ENCODE results near the gene CHID1. TPM values are rescaled to one million over a fixed set of nuclear protein-coding genes. Genes with fewer than 3 reads are reported as not detected.

Gene CHID1
- total and polyA plus RNA-seq, 2 of the 8 experiments (the other 6 are each of a cell fraction or from before 2014, with no cell fraction given), result 81.2 to 88.5 TPM

DNA sequence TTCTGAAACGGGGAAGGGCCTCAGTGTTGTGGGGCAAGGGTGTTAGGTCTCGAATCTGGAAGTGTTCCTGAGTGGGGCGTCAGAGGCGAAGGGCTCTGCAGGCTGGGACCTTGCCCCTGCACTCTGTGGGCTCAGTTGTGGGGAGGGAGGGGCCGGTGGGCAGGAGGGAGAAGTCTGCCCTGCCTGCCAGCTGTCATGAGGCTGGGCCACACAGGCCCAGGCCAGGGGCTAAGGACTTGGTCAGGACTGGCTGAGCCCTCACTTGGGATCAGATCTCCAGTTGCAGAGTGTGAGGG is 82.8 kb downstream of the CHID1 start, which contains the start of gene CRACR2B:
TSS of gene CRACR2B (plus strand) at position 23 of the 296 bp plus-strand sequence. CDS start 689 bp downstream, outside the sequence.
- Histone ChIP-seq H4K5ac (ENCODE audit: insufficient read length, low read depth, low read length) (peak within 1 kb of the TSS; percentile 53), H2BK120ac (replicated peaks; ENCODE audit: low read depth, low read length) (peak within 1 kb of the TSS; percentile 60), H3K27ac (ENCODE audit: low read depth, low read length) (peak within 1 kb of the TSS; percentile 56; the same call in 1 of the 2 replicates), H4K91ac (replicated peaks; ENCODE audit: insufficient read length, low read length) (peak within 1 kb of the TSS; percentile 56), H2BK12ac (ENCODE audit: low read depth, low read length) (peak within 1 kb of the TSS; percentile 92; the same call in 1 of the 2 replicates), H2AK5ac (ENCODE audit: low read depth, low read length) (peak within 1 kb of the TSS; percentile 48; the same call in 1 of the 2 replicates), H3K36me3 (ENCODE audit: control insufficient read depth in 2 of 4, insufficient read depth in 4 of 4, low read length in 3 of 4) (peaks cover 0 to 10% (median 1%) of the 10 kb centered on the region in 4 experiments; a peak in 1 of 8 replicates), H3K14ac (ENCODE audit: insufficient read length) (no peak within 1 kb of the TSS), H3K4ac (replicated peaks; ENCODE audit: insufficient read length, low read depth, low read length) (peak within 1 kb of the TSS; percentile 48), H3K9me3 (ENCODE audit: insufficient read depth in 2 of 2, low read depth in 1 of 2, low read length in 1 of 2) (no peaks in the 10 kb centered on the region), H3K79me1 (ENCODE audit: low read depth, low read length) (no peaks in the 10 kb centered on the region; the same call in 1 of the 2 replicates), H2AFZ (ENCODE audit: low read length) (no peak within 1 kb of the TSS; the same call in 1 of the 2 replicates), H3K9ac (replicated peaks in 1 of 4; ENCODE audit: extremely low read depth in 1 of 4, low read depth in 3 of 4, low read length in 3 of 4) (peak within 1 kb of the TSS in 3 of 4 experiments; percentile 40 to 54 (median 50); a peak in 5 of 7 replicates), H2BK20ac (ENCODE audit: low read length) (peak within 1 kb of the TSS; percentile 86; the same call in 1 of the 2 replicates), H2BK15ac (ENCODE audit: low read length) (peak within 1 kb of the TSS; percentile 92), H3K56ac (replicated peaks; ENCODE audit: insufficient read length, low read depth, low read length) (no peak within 1 kb of the TSS), H3K79me2 (ENCODE audit: control insufficient read depth in 1 of 2, insufficient read depth in 2 of 2, low read length in 2 of 2) (no peaks in the 10 kb centered on the region), H4K8ac (ENCODE audit: extremely low read depth, insufficient read depth, low read length) (peak within 1 kb of the TSS; percentile 86), H3K4me3 (ENCODE audit: extremely low read depth in 1 of 4, insufficient read depth in 2 of 4, low read depth in 3 of 4, low read length in 4 of 4) (peak within 1 kb of the TSS; percentile 42 to 63 (median 58)), H2BK5ac (ENCODE audit: low read depth, low read length) (peak within 1 kb of the TSS; percentile 88; the same call in 1 of the 2 replicates), H3K18ac (ENCODE audit: extremely low read depth, low read length) (peak within 1 kb of the TSS; percentile 95), H3K4me1 (replicated peaks in 1 of 4; ENCODE audit: control insufficient read depth in 3 of 4, insufficient read depth in 4 of 4, low read length in 3 of 4) (peaks cover 0 to 45% (median 40%) of the 10 kb centered on the region in 4 experiments; a peak in 6 of 7 replicates), H3K27me3 (replicated peaks in 1 of 4; ENCODE audit: control insufficient read depth in 3 of 4, extremely low read depth in 1 of 4, insufficient read depth in 3 of 4, low read length in 3 of 4) (peaks cover 6 to 41% (median 31%) of the 10 kb centered on the region in 4 experiments), H3K4me2 (ENCODE audit: insufficient read depth in 1 of 2, low read depth in 2 of 2, low read length in 2 of 2) (peak within 1 kb of the TSS; percentile 84 to 99), H4K20me1 (replicated peaks in 1 of 2; ENCODE audit: control insufficient read depth in 1 of 2, insufficient read depth in 2 of 2, low read length in 2 of 2) (peaks cover 2 to 8% of the 10 kb centered on the region in 2 experiments), H3K23ac (ENCODE audit: insufficient read length) (no peak within 1 kb of the TSS), H3K23me2 (ENCODE audit: low read depth, low read length) (peaks cover 30% of the 10 kb centered on the region)
- WGBS, 2 experiments (ENCODE audit: extremely low coverage in 1 of 2, insufficient coverage in 1 of 2, insufficient read length in 1 of 2, insufficient replicate concordance in 2 of 2, low coverage in 1 of 2, low lambda C conversion rate in 2 of 2, missing lambda C conversion rate in 1 of 2), result 37% methylated on average over 3 of the region's 5 CpGs; no CpG with 5 or more reads in 1 of the 2 experiments
- FAIRE-seq (no peak), DNase-seq (ENCODE audit: low read depth in 1 of 2, low spot score in 2 of 2) (no peak)
- POLR2A ChIA-PET (ENCODE audit: partially characterized antibody), result interaction anchor here (1.0 to 53.0 kb wide), 3 partner anchors 2 to 44 kb away, joined by 3 to 1917 read pairs (median 1917); partner anchors contain the start of genes CD151, CEND1, CRACR2B and PIDD1
- CTCF ChIA-PET (ENCODE audit: partially characterized antibody), result interaction anchor here (2.1 to 3.5 kb wide), 2 partner anchors 11 to 20 kb away, joined by 7 to 26 read pairs; no protein-coding TSS in a partner anchor
- no peak for TF ChIP-seq NRF1 (IDR thresholded peaks at IDR 0.05; ENCODE audit: low read depth, low read length)
- TF ChIP-seq GABPA (IDR thresholded peaks at IDR 0.05; ENCODE audit: borderline replicate concordance, insufficient read depth, low read length), result no peak
- TF ChIP-seq CEBPB (IDR thresholded peaks at IDR 0.05; ENCODE audit: low read depth, low read length), result no peak
- TF ChIP-seq TBP (IDR thresholded peaks at IDR 0.05; ENCODE audit: low read depth, low read length), result no peak
- no peak for TF ChIP-seq BRCA1 (IDR thresholded peaks at IDR 0.05; ENCODE audit: low read depth, low read length)
- TF ChIP-seq CHD2 (IDR thresholded peaks at IDR 0.05; ENCODE audit: low read length), result no peak
- TF ChIP-seq, protein P1, sequence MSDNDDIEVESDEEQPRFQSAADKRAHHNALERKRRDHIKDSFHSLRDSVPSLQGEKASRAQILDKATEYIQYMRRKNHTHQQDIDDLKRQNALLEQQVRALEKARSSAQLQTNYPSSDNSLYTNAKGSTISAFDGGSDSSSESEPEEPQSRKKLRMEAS (IDR thresholded peaks at IDR 0.05), result no peak
- TF ChIP-seq SRF (IDR thresholded peaks at IDR 0.05; ENCODE audit: low read depth, low read length), result no peak
- no peak for TF ChIP-seq PHF8 (conservative IDR thresholded peaks at IDR 0.05; ENCODE audit: low read depth, low read length)
- no peak for TF ChIP-seq KDM1A (IDR thresholded peaks at IDR 0.05; ENCODE audit: borderline replicate concordance, low read length)
- TF ChIP-seq HDAC2 (IDR thresholded peaks at IDR 0.05; ENCODE audit: borderline replicate concordance in 1 of 2, low read depth in 2 of 2, low read length in 2 of 2), result no peak
- no peak for TF ChIP-seq TEAD4 (IDR thresholded peaks at IDR 0.05; ENCODE audit: low read depth, low read length)
- no peak for TF ChIP-seq BCL11A (IDR thresholded peaks at IDR 0.05; ENCODE audit: low read depth in 2 of 2, low read length in 2 of 2)
- no peak for TF ChIP-seq JUND (IDR thresholded peaks at IDR 0.05; ENCODE audit: low read length)
